ENCODE measurements around the gene GBX1. TPM values are rescaled to one million over a fixed set of nuclear protein-coding genes. Genes with fewer than 3 reads are reported as not detected.

GBX1 gene
- total and polyA plus RNA-seq, 2 donors (not counting 1 experiment from before 2014, with no cell fraction given) = not detected

GRCh38 chr7:151123158-151123821 lies 44.2 kb downstream of the GBX1 start:
- no peak overlapping the region for H3K4me3 ChIP-seq (replicated peaks in 1 of 4; ENCODE audit: control extremely low read depth in 1 of 4, insufficient read depth in 1 of 4, low read depth in 3 of 4, low read length in 4 of 4)
- H3K9ac ChIP-seq (ENCODE audit: insufficient read depth, low read length) = no peak overlapping the region
- peaks cover 30% of the 10 kb centered on the region for H3K36me3 ChIP-seq (ENCODE audit: control insufficient read depth, insufficient read depth, low read length)
- no peaks in the 10 kb centered on the region for H4K20me1 ChIP-seq (ENCODE audit: control insufficient read depth, extremely low read depth, insufficient read depth, low read length)
- DNase-seq (ENCODE audit: low read depth in 2 of 2) = no peak
- H2AFZ ChIP-seq (ENCODE audit: low read length) = no peak overlapping the region
- H3K27me3 ChIP-seq (ENCODE audit: control insufficient read depth, insufficient read depth, low read length) = no peaks in the 10 kb centered on the region
- H3K4me2 ChIP-seq (ENCODE audit: extremely low read depth, insufficient read depth, low read length) = no peak overlapping the region
- H3K79me2 ChIP-seq (ENCODE audit: control insufficient read depth, insufficient read depth, low read length) = no peaks in the 10 kb centered on the region
- H3K4me1 ChIP-seq (ENCODE audit: control insufficient read depth, extremely low read depth, insufficient read depth, low read length) = peaks cover 5% of the 10 kb centered on the region
- no peak overlapping the region for H3K27ac ChIP-seq (ENCODE audit: insufficient read depth, low read length)
- no peak for TF ChIP-seq EZH2 (IDR thresholded peaks at IDR 0.05; ENCODE audit: low read length, missing control alignments)
- TF ChIP-seq, protein P1, sequence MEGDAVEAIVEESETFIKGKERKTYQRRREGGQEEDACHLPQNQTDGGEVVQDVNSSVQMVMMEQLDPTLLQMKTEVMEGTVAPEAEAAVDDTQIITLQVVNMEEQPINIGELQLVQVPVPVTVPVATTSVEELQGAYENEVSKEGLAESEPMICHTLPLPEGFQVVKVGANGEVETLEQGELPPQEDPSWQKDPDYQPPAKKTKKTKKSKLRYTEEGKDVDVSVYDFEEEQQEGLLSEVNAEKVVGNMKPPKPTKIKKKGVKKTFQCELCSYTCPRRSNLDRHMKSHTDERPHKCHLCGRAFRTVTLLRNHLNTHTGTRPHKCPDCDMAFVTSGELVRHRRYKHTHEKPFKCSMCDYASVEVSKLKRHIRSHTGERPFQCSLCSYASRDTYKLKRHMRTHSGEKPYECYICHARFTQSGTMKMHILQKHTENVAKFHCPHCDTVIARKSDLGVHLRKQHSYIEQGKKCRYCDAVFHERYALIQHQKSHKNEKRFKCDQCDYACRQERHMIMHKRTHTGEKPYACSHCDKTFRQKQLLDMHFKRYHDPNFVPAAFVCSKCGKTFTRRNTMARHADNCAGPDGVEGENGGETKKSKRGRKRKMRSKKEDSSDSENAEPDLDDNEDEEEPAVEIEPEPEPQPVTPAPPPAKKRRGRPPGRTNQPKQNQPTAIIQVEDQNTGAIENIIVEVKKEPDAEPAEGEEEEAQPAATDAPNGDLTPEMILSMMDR (conservative IDR thresholded peaks at IDR 0.05 in 1 of 2, IDR thresholded peaks at IDR 0.05 in 1 of 2; ENCODE audit: low read depth in 1 of 2, low read length in 2 of 2) = no peak
- no peaks in the 10 kb centered on the region for H3K9me3 ChIP-seq (ENCODE audit: control insufficient read depth, insufficient read depth, low read depth, low read length)

DNA sequence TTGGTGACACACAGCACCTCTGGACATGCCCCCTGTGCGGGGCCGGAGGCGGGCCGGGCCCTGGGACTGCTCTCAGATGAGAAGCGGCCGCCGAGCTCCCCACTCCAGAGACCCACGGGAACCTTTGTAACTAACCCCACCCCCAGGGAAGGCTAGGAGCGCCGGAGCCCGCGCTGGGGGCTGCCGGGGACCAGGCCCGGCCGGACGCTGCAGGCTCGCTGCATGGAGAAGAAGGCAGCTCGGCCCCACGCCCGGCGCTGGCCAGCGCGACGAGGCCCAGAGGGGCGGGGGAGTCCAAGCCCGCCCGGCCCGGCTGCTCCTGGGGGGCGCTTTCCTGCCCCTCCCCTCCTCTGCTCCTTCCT lies 44.7 kb downstream of the GBX1 start:
- no peaks in the 10 kb centered on the region for H4K20me1 ChIP-seq (ENCODE audit: control insufficient read depth, extremely low read depth, insufficient read depth, low read length)
- H3K9ac ChIP-seq (ENCODE audit: insufficient read depth, low read length) = no peak overlapping the region
- no peak for DNase-seq (ENCODE audit: low read depth in 2 of 2)
- H3K4me2 ChIP-seq (ENCODE audit: extremely low read depth, insufficient read depth, low read length) = no peak overlapping the region
- H2AFZ ChIP-seq (ENCODE audit: low read length) = no peak overlapping the region
- peaks cover 29% of the 10 kb centered on the region for H3K36me3 ChIP-seq (ENCODE audit: control insufficient read depth, insufficient read depth, low read length)
- H3K27me3 ChIP-seq (ENCODE audit: control insufficient read depth, insufficient read depth, low read length) = no peaks in the 10 kb centered on the region
- H3K9me3 ChIP-seq (ENCODE audit: control insufficient read depth, insufficient read depth, low read depth, low read length) = no peaks in the 10 kb centered on the region
- peaks cover 5% of the 10 kb centered on the region for H3K4me1 ChIP-seq (ENCODE audit: control insufficient read depth, extremely low read depth, insufficient read depth, low read length)
- TF ChIP-seq, protein P1 (conservative IDR thresholded peaks at IDR 0.05 in 1 of 2, IDR thresholded peaks at IDR 0.05 in 1 of 2; ENCODE audit: low read depth in 1 of 2, low read length in 2 of 2) = no peak
- TF ChIP-seq EZH2 (IDR thresholded peaks at IDR 0.05; ENCODE audit: low read length, missing control alignments) = no peak
- no peaks in the 10 kb centered on the region for H3K79me2 ChIP-seq (ENCODE audit: control insufficient read depth, insufficient read depth, low read length)
- no peak overlapping the region for H3K27ac ChIP-seq (ENCODE audit: insufficient read depth, low read length)
- no peak overlapping the region for H3K4me3 ChIP-seq (replicated peaks in 1 of 4; ENCODE audit: control extremely low read depth in 1 of 4, insufficient read depth in 1 of 4, low read depth in 3 of 4, low read length in 4 of 4)

- Histone ChIP-seq H3K36me3 (ENCODE audit: control insufficient read depth, insufficient read depth, low read length) (peaks cover 29% of the 10 kb centered on the region), H3K9me3 (ENCODE audit: control insufficient read depth, insufficient read depth, low read depth, low read length) (no peaks in the 10 kb centered on the region), H3K27ac (ENCODE audit: insufficient read depth, low read length) (no peak overlapping the region), H3K4me2 (ENCODE audit: extremely low read depth, insufficient read depth, low read length) (no peak overlapping the region), H2AFZ (ENCODE audit: low read length) (no peak overlapping the region), H3K4me1 (ENCODE audit: control insufficient read depth, extremely low read depth, insufficient read depth, low read length) (peaks cover 5% of the 10 kb centered on the region), H3K27me3 (ENCODE audit: control insufficient read depth, insufficient read depth, low read length) (no peaks in the 10 kb centered on the region), H3K4me3 (replicated peaks in 1 of 4; ENCODE audit: control extremely low read depth in 1 of 4, insufficient read depth in 1 of 4, low read depth in 3 of 4, low read length in 4 of 4) (no peak overlapping the region), H3K9ac (ENCODE audit: insufficient read depth, low read length) (no peak overlapping the region), H3K79me2 (ENCODE audit: control insufficient read depth, insufficient read depth, low read length) (no peaks in the 10 kb centered on the region), H4K20me1 (ENCODE audit: control insufficient read depth, extremely low read depth, insufficient read depth, low read length) (no peaks in the 10 kb centered on the region)
- no peak for DNase-seq (ENCODE audit: low read depth in 2 of 2)
- TF ChIP-seq EZH2 (IDR thresholded peaks at IDR 0.05; ENCODE audit: low read length, missing control alignments) = no peak
- TF ChIP-seq, protein P1 (conservative IDR thresholded peaks at IDR 0.05 in 1 of 2, IDR thresholded peaks at IDR 0.05 in 1 of 2; ENCODE audit: low read depth in 1 of 2, low read length in 2 of 2) = peak in 1 of 2 donors; percentile 5
Measured at GRCh38 chr7:151122276-151122675, 45.2 kb downstream of the GBX1 start.

All from fibroblast of lung (primary cell).